H9 (cell line): ENCODE results near the gene DOC2B. TPM values are rescaled to one million over a fixed set of nuclear protein-coding genes. Genes with fewer than 3 reads are reported as not detected.

Source experiments
- DNase-seq: peaks from one replicate; pipeline ENCODE4 v3.0.0-alpha.2; 2017
- H2AFZ ChIP-seq: one replicate; pipeline ENCODE4 v1.6.1; 2013; ENCODE audit warnings: mild to moderate bottlenecking, low read length, control low read depth, moderate library complexity
- H2AK5ac ChIP-seq: 2 replicates; pipeline ENCODE4 v1.6.1; 2013; ENCODE audit warnings: low read length, control low read depth, mixed read lengths; ENCODE audit not compliant: insufficient read length
- H2BK120ac ChIP-seq: one replicate; pipeline ENCODE4 v1.6.1; 2013; ENCODE audit warnings: low read depth, mild to moderate bottlenecking, low read length, control low read depth, inconsistent platforms; ENCODE audit not compliant: poor library complexity, severe bottlenecking
- H2BK12ac ChIP-seq: 2 replicates; pipeline ENCODE4 v1.6.1; 2013; ENCODE audit warnings: low read length, control low read depth, mixed read lengths, low read depth; ENCODE audit not compliant: insufficient read length
- H2BK15ac ChIP-seq: 2 replicates; pipeline ENCODE4 v1.6.1; 2013; ENCODE audit warnings: low read depth, low read length, control low read depth
- H2BK20ac ChIP-seq: one replicate; pipeline ENCODE4 v1.6.1; 2013; ENCODE audit warnings: low read depth, mild to moderate bottlenecking, low read length, control low read depth, inconsistent platforms; ENCODE audit not compliant: poor library complexity, severe bottlenecking
- H2BK5ac ChIP-seq: 2 replicates; pipeline ENCODE4 v1.6.1; 2013; ENCODE audit warnings: low read length, control low read depth, mixed read lengths; ENCODE audit not compliant: insufficient read length
- H3K14ac ChIP-seq: 2 replicates; pipeline ENCODE4 v1.6.1; 2013; ENCODE audit warnings: low read length, control low read depth; ENCODE audit not compliant: insufficient read depth
- H3K18ac ChIP-seq: 2 replicates; pipeline ENCODE4 v1.6.1; 2013; ENCODE audit warnings: low read depth, mild to moderate bottlenecking, mixed read lengths, low read length, control low read depth; ENCODE audit not compliant: insufficient read length
- H3K23ac ChIP-seq: 2 replicates; pipeline ENCODE4 v1.6.1; 2013; ENCODE audit warnings: low read length, control low read depth, mixed read lengths, low read depth; ENCODE audit not compliant: insufficient read length
- H3K23me2 ChIP-seq: 2 replicates; pipeline ENCODE4 v1.6.1; 2013; ENCODE audit warnings: low read depth, mild to moderate bottlenecking, mixed read lengths, low read length, control low read depth; ENCODE audit not compliant: insufficient read length, poor library complexity, severe bottlenecking
- H3K27ac ChIP-seq: 2 replicates; pipeline ENCODE4 v1.5.1; 2013; ENCODE audit warnings: low read length, control low read depth, mixed read lengths, low read depth; ENCODE audit not compliant: insufficient read length
- H3K27me3 ChIP-seq: 2 replicates; pipeline ENCODE4 v1.6.1; 2013; ENCODE audit warnings: low read length, control low read depth, inconsistent platforms; ENCODE audit not compliant: insufficient read depth
- H3K4ac ChIP-seq: 2 replicates; pipeline ENCODE4 v1.6.1; 2013; ENCODE audit warnings: low read depth, mild to moderate bottlenecking, control low read depth, inconsistent platforms, low read length, moderate library complexity
- H3K4me1 ChIP-seq: 2 replicates; pipeline ENCODE4 v1.6.1; 2013; ENCODE audit warnings: low read length, control low read depth, inconsistent platforms; ENCODE audit not compliant: insufficient read depth
- H3K4me2 ChIP-seq: 2 replicates; pipeline ENCODE4 v1.6.1; 2013; ENCODE audit warnings: low read length, control low read depth, mixed read lengths; ENCODE audit not compliant: insufficient read length, insufficient read depth
- H3K56ac ChIP-seq: 2 replicates; pipeline ENCODE4 v1.6.1; 2013; ENCODE audit warnings: low read depth, mild to moderate bottlenecking, mixed read lengths, low read length, control low read depth; ENCODE audit not compliant: insufficient read length
- H3K79me1 ChIP-seq: 2 replicates; pipeline ENCODE4 v1.6.1; 2013; ENCODE audit warnings: low read depth, mild to moderate bottlenecking, moderate library complexity, low read length, control low read depth, inconsistent platforms; ENCODE audit not compliant: insufficient read depth, poor library complexity, severe bottlenecking
- H3K79me2 ChIP-seq: 2 replicates; pipeline ENCODE4 v1.6.1; 2013; ENCODE audit warnings: low read length, control low read depth, inconsistent platforms; ENCODE audit not compliant: insufficient read depth
- H3K9ac ChIP-seq: 2 replicates; pipeline ENCODE4 v1.6.1; 2013; ENCODE audit warnings: low read length, control low read depth, mixed read lengths; ENCODE audit not compliant: insufficient read length; ENCODE audit errors: extremely low read depth
- H3K9me3 ChIP-seq: one replicate; pipeline ENCODE4 v1.6.1; 2013; ENCODE audit warnings: low read depth, low read length, inconsistent platforms; ENCODE audit not compliant: control insufficient read depth
- H3T11ph ChIP-seq: one replicate; pipeline ENCODE4 v1.6.1; 2013; ENCODE audit warnings: mild to moderate bottlenecking, low read length, control low read depth, inconsistent platforms
- H4K20me1 ChIP-seq: one replicate; pipeline ENCODE4 v1.6.1; 2013; ENCODE audit not compliant: control insufficient read depth, insufficient read length, insufficient read depth
- H4K5ac ChIP-seq: 2 replicates; pipeline ENCODE4 v1.6.1; 2013; ENCODE audit warnings: low read depth, mild to moderate bottlenecking, mixed read lengths, low read length, control low read depth; ENCODE audit not compliant: insufficient read length
- H4K8ac ChIP-seq: replicated peaks from 2 replicates; pipeline ENCODE4 v1.6.1; 2013; ENCODE audit warnings: low read length, control low read depth, mixed read lengths, low read depth; ENCODE audit not compliant: insufficient read length
- H4K91ac ChIP-seq: 2 replicates; pipeline ENCODE4 v1.6.1; 2013; ENCODE audit warnings: low read depth, mild to moderate bottlenecking, moderate library complexity, mixed read lengths, low read length, control low read depth; ENCODE audit not compliant: insufficient read length
- H3K27ac Mint-ChIP-seq, 3 experiments: 2 replicates in 2 of 3; 3 replicates in 1 of 3; pipeline ENCODE4 v1.8.0; 2020 to 2021; ENCODE audit warnings: mixed read lengths in 3 of 3, mild to moderate bottlenecking in 1 of 3, moderate library complexity in 1 of 3
- H3K27me3 Mint-ChIP-seq: 2 replicates; pipeline ENCODE4 v1.8.0; 2021; ENCODE audit warnings: low read depth, mild to moderate bottlenecking, moderate library complexity, mixed read lengths
- H3K36me3 Mint-ChIP-seq, 3 experiments: 2 replicates in 2 of 3; 3 replicates in 1 of 3; pipeline ENCODE4 v1.8.0; 2020 to 2021; ENCODE audit warnings: low read depth in 3 of 3, mixed read lengths in 3 of 3; ENCODE audit not compliant: insufficient read depth in 1 of 3
- H3K4me1 Mint-ChIP-seq, 2 experiments: 2 replicates each; pipeline ENCODE4 v1.8.0; 2020; ENCODE audit warnings: mixed read lengths in 2 of 2
- H3K4me3 Mint-ChIP-seq, 2 experiments: 2 replicates in 1 of 2; 3 replicates in 1 of 2; pipeline ENCODE4 v1.8.0; 2020 to 2021; ENCODE audit warnings: mild to moderate bottlenecking in 2 of 2, mixed read lengths in 2 of 2, moderate library complexity in 1 of 2
- H3K9me3 Mint-ChIP-seq, 2 experiments: 2 replicates in 1 of 2; 3 replicates in 1 of 2; pipeline ENCODE4 v1.8.0; 2020; ENCODE audit warnings: mild to moderate bottlenecking in 2 of 2, mixed read lengths in 2 of 2, moderate library complexity in 1 of 2
- WGBS: extraction: QIAGEN DNeasy Blood & Tissue Kit; methylation state at CpG from one replicate; pipeline ENCODE4 v1.1.7; 2013; ENCODE audit warnings: missing lambda C conversion rate, low lambda C conversion rate, mixed read lengths; ENCODE audit not compliant: insufficient read length; ENCODE audit errors: extremely low coverage; 5-methylcytosine and 5-hydroxymethylcytosine counted together
- total RNA-seq: library from RNA; stranded (reverse); gene quantifications from 2 replicates; pipeline ENCODE4 v1.2.1, GENCODE V29; 2021
- TF ChIP-seq, protein P1 (sequence below): fragments of 200-600 bp; sonication (generic); conservative IDR thresholded peaks from 3 replicates; pipeline ENCODE4 v1.8.0; 2021; ENCODE audit warnings: antibody characterized with exemption, mild to moderate bottlenecking

Gene DOC2B
- total RNA-seq, 1 experiment from 2014 or later, result 2.1 TPM

DNA sequence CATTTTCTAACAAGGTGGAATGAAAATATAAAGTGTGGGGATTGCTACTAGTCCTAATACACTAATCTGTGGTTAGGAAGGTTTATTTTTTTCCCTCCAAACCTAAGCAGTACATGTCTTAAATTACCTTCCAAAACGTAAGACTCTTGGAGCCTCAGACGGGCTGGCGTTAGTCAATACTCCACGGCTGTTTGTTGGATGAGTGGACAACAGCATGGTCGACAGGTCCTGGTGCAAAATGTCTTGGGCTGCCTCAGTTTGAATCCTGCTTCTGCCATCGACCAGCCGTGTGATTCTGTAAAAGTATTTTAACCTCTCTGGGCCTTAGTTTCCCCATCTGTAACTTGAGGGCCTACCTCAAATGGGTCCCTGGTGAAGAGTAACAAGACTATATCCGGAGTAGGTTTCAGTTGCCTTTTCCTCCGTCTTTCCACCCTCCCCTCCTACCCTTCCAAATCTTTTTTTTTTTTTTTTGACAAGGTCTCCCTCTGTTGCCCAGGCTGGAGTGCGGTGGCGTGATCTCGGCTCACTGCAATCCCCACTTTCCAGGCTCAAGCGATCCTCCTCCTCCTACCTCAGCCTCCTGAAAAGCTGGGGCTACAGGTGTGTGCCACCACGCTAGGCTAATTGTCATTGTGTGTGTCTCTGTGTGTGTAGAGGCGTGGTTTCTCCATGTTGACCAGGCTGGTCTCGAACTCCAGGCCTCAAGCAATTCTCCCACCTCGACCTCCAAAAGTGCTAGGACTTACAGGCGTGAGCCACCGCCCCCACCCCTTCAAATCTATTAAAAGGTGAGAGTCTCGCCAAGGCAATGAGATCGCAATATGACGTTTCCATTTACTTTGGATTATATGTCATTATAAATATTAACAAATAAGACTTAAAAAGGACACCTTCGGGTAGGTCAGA, 38.3 kb downstream of the DOC2B start:
- no peak overlapping the region for H2BK20ac ChIP-seq
- TF ChIP-seq, protein P1, sequence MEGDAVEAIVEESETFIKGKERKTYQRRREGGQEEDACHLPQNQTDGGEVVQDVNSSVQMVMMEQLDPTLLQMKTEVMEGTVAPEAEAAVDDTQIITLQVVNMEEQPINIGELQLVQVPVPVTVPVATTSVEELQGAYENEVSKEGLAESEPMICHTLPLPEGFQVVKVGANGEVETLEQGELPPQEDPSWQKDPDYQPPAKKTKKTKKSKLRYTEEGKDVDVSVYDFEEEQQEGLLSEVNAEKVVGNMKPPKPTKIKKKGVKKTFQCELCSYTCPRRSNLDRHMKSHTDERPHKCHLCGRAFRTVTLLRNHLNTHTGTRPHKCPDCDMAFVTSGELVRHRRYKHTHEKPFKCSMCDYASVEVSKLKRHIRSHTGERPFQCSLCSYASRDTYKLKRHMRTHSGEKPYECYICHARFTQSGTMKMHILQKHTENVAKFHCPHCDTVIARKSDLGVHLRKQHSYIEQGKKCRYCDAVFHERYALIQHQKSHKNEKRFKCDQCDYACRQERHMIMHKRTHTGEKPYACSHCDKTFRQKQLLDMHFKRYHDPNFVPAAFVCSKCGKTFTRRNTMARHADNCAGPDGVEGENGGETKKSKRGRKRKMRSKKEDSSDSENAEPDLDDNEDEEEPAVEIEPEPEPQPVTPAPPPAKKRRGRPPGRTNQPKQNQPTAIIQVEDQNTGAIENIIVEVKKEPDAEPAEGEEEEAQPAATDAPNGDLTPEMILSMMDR, result no peak
- no peaks in the 10 kb centered on the region for H3K79me1 ChIP-seq
- Mint-ChIP-seq H3K27ac (no peak overlapping the region), H3K36me3 (no peaks in the 10 kb centered on the region; a peak in 1 of 7 replicates), H3K27me3 (peaks cover 4% of the 10 kb centered on the region; the same call in 1 of the 2 replicates), H3K4me3 (no peak overlapping the region), H3K4me1 (no peaks in the 10 kb centered on the region), H3K9me3 (peaks cover 8 to 11% of the 10 kb centered on the region in 2 experiments; a peak in 4 of 5 replicates)
- no CpG with 5 or more reads among the region's 23 CpGs for WGBS
- H3K27ac ChIP-seq, result no peak overlapping the region
- DNase-seq, result no peak
- no peak overlapping the region for H4K91ac ChIP-seq
- no peak overlapping the region for H2BK15ac ChIP-seq
- no peak overlapping the region for H2AFZ ChIP-seq
- no peak overlapping the region for H2BK5ac ChIP-seq
- no peak overlapping the region for H3K4me2 ChIP-seq
- no peak overlapping the region for H3K14ac ChIP-seq
- no peaks in the 10 kb centered on the region; the same call in 1 of the 2 replicates for H3K27me3 ChIP-seq
- H3K4me1 ChIP-seq, result no peaks in the 10 kb centered on the region
- H4K8ac ChIP-seq, result no peak overlapping the region
- no peak overlapping the region for H3T11ph ChIP-seq
- H2AK5ac ChIP-seq, result no peak overlapping the region
- no peak overlapping the region for H2BK12ac ChIP-seq
- no peaks in the 10 kb centered on the region for H4K20me1 ChIP-seq
- H3K23me2 ChIP-seq, result no peaks in the 10 kb centered on the region
- H3K18ac ChIP-seq, result no peak overlapping the region
- no peak overlapping the region for H2BK120ac ChIP-seq
- H3K4ac ChIP-seq, result no peak overlapping the region
- H3K9me3 ChIP-seq, result no peaks in the 10 kb centered on the region
- no peaks in the 10 kb centered on the region for H3K79me2 ChIP-seq
- no peak overlapping the region for H3K56ac ChIP-seq
- H3K23ac ChIP-seq, result no peak overlapping the region
- H3K9ac ChIP-seq, result no peak overlapping the region
- H4K5ac ChIP-seq, result no peak overlapping the region
